GM12873 (cell line): ENCODE measurements around the gene TFDP2.

Experiments
- CTCF ChIP-seq: IDR thresholded peaks from 2 replicates; pipeline ENCODE4 v1.5.1; 2012; ENCODE audit warnings: low read depth, mild to moderate bottlenecking, moderate library complexity, low read length, control low read depth; ENCODE audit not compliant: insufficient read depth; ENCODE audit errors: missing control alignments

The TFDP2 gene

GRCh38 chr3:142053835-142054234, 95.5 kb downstream of the TFDP2 start:
- TF ChIP-seq CTCF = no peak

- no peak for TF ChIP-seq CTCF
Measured at GRCh38 chr3:142053244-142053643, 96.1 kb downstream of the TFDP2 start.

- TF ChIP-seq CTCF = no peak
Measured at GRCh38 chr3:142051351-142051750, 98.0 kb downstream of the TFDP2 start.

GRCh38 chr3:142047021-142047369, 102.3 kb downstream of the TFDP2 start:
- no peak for TF ChIP-seq CTCF

- no peak for TF ChIP-seq CTCF
Measured at GRCh38 chr3:142046320-142047020, 102.9 kb downstream of the TFDP2 start.

GRCh38 chr3:142040941-142041491, 108.3 kb downstream of the TFDP2 start:
- TF ChIP-seq CTCF = no peak

- no peak for TF ChIP-seq CTCF
Measured at GRCh38 chr3:142035308-142035922, 113.9 kb downstream of the TFDP2 start.
